Endothelial cell of umbilical vein (primary cell): ENCODE measurements around the gene PAK6. TPM values are rescaled to one million over a fixed set of nuclear protein-coding genes. Genes with fewer than 3 reads are reported as not detected.

Source experiments
- BruUV-seq: library from RNA; stranded (reverse); fragments of 400-500 nt; replicated peaks from 2 replicates; lab custom pipeline; 2021; lab: Mats Ljungman, UMichigan
- CTCF ChIA-PET: fragments of 300-600, 350-600 bp; sonication (Branson Sonifier 250); formaldehyde crosslinking; loops from one replicate; lab custom pipeline; 2021; ENCODE audit warnings: antibody characterized with exemption, inconsistent platforms; lab: Charles Lee
- POLR2A ChIA-PET: fragments of 300-600, 350-600 bp; sonication (Branson Sonifier 250); formaldehyde crosslinking; loops from one replicate; lab custom pipeline; 2021; ENCODE audit warnings: antibody characterized with exemption, inconsistent platforms; lab: Charles Lee
- DNase-seq: peaks from one replicate; pipeline ENCODE4 v3.0.0-alpha.2; 2011; ENCODE audit warnings: low read depth, low spot score
- FAIRE-seq: peaks from 2 replicates; lab custom pipeline; 2011; peaks lifted over from hg19 to GRCh38; lab: Jason Lieb, UNC
- H2AFZ ChIP-seq: 2 replicates; pipeline ENCODE4 v1.6.0; 2012; ENCODE audit warnings: low read depth, low read length, control low read depth, inconsistent platforms
- H3K27ac ChIP-seq: 2 replicates; pipeline ENCODE4 v1.5.1; 2011; ENCODE audit warnings: low read depth, mild to moderate bottlenecking, control low read depth, low read length, moderate library complexity; ENCODE audit not compliant: insufficient read depth
- H3K27me3 ChIP-seq, 2 experiments: 2 replicates each; pipeline versions ENCODE4 v1.6.0 to v1.6.1; 2011; ENCODE audit warnings: low read length in 2 of 2, mixed read lengths in 1 of 2; ENCODE audit not compliant: control insufficient read depth in 2 of 2, insufficient read depth in 2 of 2
- H3K36me3 ChIP-seq, 2 experiments: 2 replicates in 1 of 2; 3 replicates in 1 of 2; pipeline ENCODE4 v1.5.1; 2011; ENCODE audit warnings: low read length in 2 of 2, mild to moderate bottlenecking in 1 of 2, moderate library complexity in 1 of 2; ENCODE audit not compliant: control insufficient read depth in 2 of 2, insufficient read depth in 2 of 2; ENCODE audit errors: extremely low read depth in 1 of 2
- H3K4me1 ChIP-seq: 3 replicates; pipeline ENCODE4 v1.5.1; 2011; ENCODE audit warnings: mild to moderate bottlenecking, low read length; ENCODE audit not compliant: control insufficient read depth, insufficient read depth; ENCODE audit errors: extremely low read depth
- H3K4me2 ChIP-seq: 2 replicates; pipeline ENCODE4 v1.6.1; 2011; ENCODE audit warnings: low read length, control low read depth, mixed read lengths; ENCODE audit not compliant: insufficient read depth
- H3K4me3 ChIP-seq, 3 experiments: fragments of 200-600 bp in 1 of 3; sonication (generic), shearing (Covaris generic) in 1 of 3; replicated peaks in 1 of 3; 2 replicates each; pipeline ENCODE4 v1.5.1; 2011 to 2016; ENCODE audit warnings: control low read depth in 3 of 3, low read length in 3 of 3, mild to moderate bottlenecking in 2 of 3, inconsistent platforms in 1 of 3, low read depth in 1 of 3, moderate library complexity in 1 of 3; ENCODE audit not compliant: insufficient read depth in 1 of 3
- H3K79me2 ChIP-seq: 2 replicates; pipeline ENCODE4 v1.6.0; 2012; ENCODE audit warnings: low read length, inconsistent platforms; ENCODE audit not compliant: control insufficient read depth, insufficient read depth
- H3K9ac ChIP-seq: replicated peaks from 2 replicates; pipeline ENCODE3; 2011; ENCODE audit warnings: low read length, control low read depth; ENCODE audit not compliant: insufficient read depth; ENCODE audit errors: extremely low read depth
- H3K9me1 ChIP-seq: replicated peaks from 3 replicates; pipeline ENCODE4 v1.6.0; 2011; ENCODE audit warnings: mild to moderate bottlenecking, low read length; ENCODE audit not compliant: control insufficient read depth, insufficient read depth; ENCODE audit errors: extremely low read depth
- H3K9me3 ChIP-seq: replicated peaks from 2 replicates; pipeline ENCODE4 v1.5.1; 2012; ENCODE audit warnings: low read length, inconsistent platforms; ENCODE audit not compliant: control insufficient read depth, insufficient read depth
- H4K20me1 ChIP-seq: replicated peaks from 2 replicates; pipeline ENCODE3; 2011; ENCODE audit warnings: mild to moderate bottlenecking, low read length; ENCODE audit not compliant: control insufficient read depth, insufficient read depth; ENCODE audit errors: extremely low read depth
- EZH2 ChIP-seq: IDR thresholded peaks from 2 replicates; pipeline ENCODE4 v1.6.1; 2012; ENCODE audit warnings: borderline replicate concordance, low read depth, mild to moderate bottlenecking, moderate library complexity, low read length, inconsistent platforms; ENCODE audit not compliant: severe bottlenecking
- FOS ChIP-seq: IDR thresholded peaks from 2 replicates; pipeline ENCODE4 v1.6.1; 2011; ENCODE audit warnings: mild to moderate bottlenecking, low read length, moderate library complexity, borderline replicate concordance; ENCODE audit not compliant: insufficient read depth
- GATA2 ChIP-seq: IDR thresholded peaks from 2 replicates; pipeline ENCODE4 v1.7.0; 2011; ENCODE audit warnings: low read depth, mild to moderate bottlenecking, moderate library complexity, mixed read lengths, low read length; ENCODE audit not compliant: insufficient read length, insufficient read depth
- JUN ChIP-seq: IDR thresholded peaks from 2 replicates; pipeline ENCODE4 v1.6.1; 2011; ENCODE audit warnings: borderline replicate concordance, low read depth; ENCODE audit not compliant: insufficient read length, insufficient read depth
- MAX ChIP-seq: IDR thresholded peaks from 2 replicates; pipeline ENCODE4 v1.6.1; 2011; ENCODE audit not compliant: insufficient read depth, insufficient read length
- MYC ChIP-seq: IDR thresholded peaks from one replicate; pipeline ENCODE4 v1.6.1; 2011; ENCODE audit warnings: mild to moderate bottlenecking, low read depth, low read length
- POLR2A ChIP-seq: IDR thresholded peaks from 2 replicates; pipeline ENCODE4 v1.6.1; 2012; ENCODE audit warnings: low read depth, mild to moderate bottlenecking, control low read depth, low read length
- POLR2AphosphoS5 ChIP-seq: IDR thresholded peaks from 2 replicates; pipeline ENCODE4 v1.6.1; 2012; ENCODE audit warnings: low read depth, mild to moderate bottlenecking, control low read depth, low read length, moderate library complexity; ENCODE audit not compliant: insufficient read depth
- dilution Hi-C: fragments of 300-500 bp; cut with MboI; formaldehyde crosslinking; loops from one replicate; pipeline ENCODE4 v1.15.0; 2019; ENCODE audit warnings: low sequenced_read_pairs; ENCODE audit not compliant: extremely low pct_ligation_motif_present
- intact Hi-C: fragments of 100-400 bp; cut with micrococcal nuclease; formaldehyde crosslinking; loops from one replicate; pipeline ENCODE4 v1.10.0; 2022
- polyA plus RNA-seq, 4 experiments: library from polyadenylated mRNA; depleted of rRNA in 3 of 4; stranded (reverse) in 3 of 4; unstranded in 1 of 4; fragments of >200 nt; gene quantifications; 2 replicates each; pipeline versions ENCODE4 v1.2.1 to v1.2.3, GENCODE V29; 2011 to 2012; ENCODE audit warnings: missing spikeins in 1 of 4
- total RNA-seq: library from RNA; stranded (reverse); gene quantifications from 2 replicates; pipeline ENCODE4 v1.2.3, GENCODE V29; 2021
- TF ChIP-seq, protein P1 (sequence below), 2 donors: IDR thresholded peaks; 1 replicate in 1 of 2; 2 replicates in 1 of 2; pipeline ENCODE4 v1.5.1; 2011; ENCODE audit warnings: low read length in 2 of 2, mild to moderate bottlenecking in 2 of 2, moderate library complexity in 2 of 2, control low read depth in 1 of 2, inconsistent platforms in 1 of 2, low read depth in 1 of 2; ENCODE audit not compliant: insufficient read depth in 1 of 2; ENCODE audit errors: extremely low read depth in 1 of 2

The PAK6 gene
- total and polyA plus RNA-seq, 2 donors (not counting 3 experiments of a cell fraction or from before 2014, with no cell fraction given), result not detected

DNA sequence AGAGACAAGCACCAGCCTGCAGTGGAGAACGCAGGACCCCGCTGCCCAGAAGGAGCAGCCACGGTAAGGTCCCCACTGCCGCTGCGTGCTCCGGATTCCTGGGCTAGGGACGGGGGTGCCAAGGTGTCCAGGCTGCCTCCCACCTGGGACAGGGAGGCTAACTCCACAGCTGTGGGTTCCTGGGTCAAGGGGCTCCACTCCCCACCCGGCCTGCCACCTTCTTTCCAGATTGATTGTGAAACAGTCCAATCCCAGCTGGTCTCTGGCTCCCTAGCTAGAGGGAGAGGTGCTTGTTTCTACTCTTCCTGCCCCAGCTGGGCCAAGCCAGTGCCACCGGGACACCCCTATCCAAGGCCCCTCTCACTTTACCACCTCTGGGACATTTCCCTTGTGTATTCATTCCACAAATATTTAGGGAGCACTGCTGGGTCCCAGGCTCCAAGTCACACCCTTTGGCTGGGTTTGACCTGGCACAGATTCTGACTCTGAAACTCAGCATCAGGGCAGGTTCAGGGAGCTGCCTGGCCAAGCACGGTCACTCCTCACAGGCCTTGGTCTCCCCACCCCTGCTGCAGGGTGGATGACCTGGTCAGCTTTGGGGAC, 1.9 kb downstream of the PAK6 start:
- Histone ChIP-seq H3K36me3 (no peaks in the 10 kb centered on the region), H3K4me3 (no peak overlapping the region), H3K4me2 (no peak overlapping the region), H3K27me3 (peaks cover 10 to 15% of the 10 kb centered on the region in 2 experiments), H3K9ac (no peak overlapping the region), H3K4me1 (peaks cover 4% of the 10 kb centered on the region), H2AFZ (no peak overlapping the region), H3K27ac (no peak overlapping the region), H3K79me2 (no peaks in the 10 kb centered on the region), H3K9me1 (no peaks in the 10 kb centered on the region), H3K9me3 (no peaks in the 10 kb centered on the region), H4K20me1 (no peaks in the 10 kb centered on the region)
- no TSS peak for BruUV-seq
- POLR2A ChIA-PET, result no interaction called here
- no peak for TF ChIP-seq MYC
- TF ChIP-seq FOS, result no peak
- no peak for TF ChIP-seq GATA2
- no peak for TF ChIP-seq EZH2
- no peak for TF ChIP-seq MAX
- TF ChIP-seq POLR2A, result no peak
- TF ChIP-seq POLR2AphosphoS5, result no peak
- TF ChIP-seq JUN, result no peak
- TF ChIP-seq, protein P1, sequence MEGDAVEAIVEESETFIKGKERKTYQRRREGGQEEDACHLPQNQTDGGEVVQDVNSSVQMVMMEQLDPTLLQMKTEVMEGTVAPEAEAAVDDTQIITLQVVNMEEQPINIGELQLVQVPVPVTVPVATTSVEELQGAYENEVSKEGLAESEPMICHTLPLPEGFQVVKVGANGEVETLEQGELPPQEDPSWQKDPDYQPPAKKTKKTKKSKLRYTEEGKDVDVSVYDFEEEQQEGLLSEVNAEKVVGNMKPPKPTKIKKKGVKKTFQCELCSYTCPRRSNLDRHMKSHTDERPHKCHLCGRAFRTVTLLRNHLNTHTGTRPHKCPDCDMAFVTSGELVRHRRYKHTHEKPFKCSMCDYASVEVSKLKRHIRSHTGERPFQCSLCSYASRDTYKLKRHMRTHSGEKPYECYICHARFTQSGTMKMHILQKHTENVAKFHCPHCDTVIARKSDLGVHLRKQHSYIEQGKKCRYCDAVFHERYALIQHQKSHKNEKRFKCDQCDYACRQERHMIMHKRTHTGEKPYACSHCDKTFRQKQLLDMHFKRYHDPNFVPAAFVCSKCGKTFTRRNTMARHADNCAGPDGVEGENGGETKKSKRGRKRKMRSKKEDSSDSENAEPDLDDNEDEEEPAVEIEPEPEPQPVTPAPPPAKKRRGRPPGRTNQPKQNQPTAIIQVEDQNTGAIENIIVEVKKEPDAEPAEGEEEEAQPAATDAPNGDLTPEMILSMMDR (IDR thresholded peaks at IDR 0.05; ENCODE audit: extremely low read depth in 1 of 2, insufficient read depth in 1 of 2, low read depth in 1 of 2, low read length in 2 of 2), result no peak
- CTCF ChIA-PET, result interaction anchor here (0.8 to 7.9 kb wide), 4 partner anchors 10 to 39 kb away, joined by 3 to 63 read pairs (median 13); no protein-coding TSS in a partner anchor
- intact Hi-C loops (no loop called here), dilution Hi-C loops (no loop called here)
- no peak for FAIRE-seq
- no peak for DNase-seq
